Naive B cell (primary cell): ENCODE results near the gene PUS1. TPM values are rescaled to one million over a fixed set of nuclear protein-coding genes. Genes with fewer than 3 reads are reported as not detected.
"Not testable (repeated sequence)": the region's sequence is repeated elsewhere in the genome, so short reads cannot be mapped to it uniquely, and the experiment has no call there.

Experiments used
- ATAC-seq, 2 donors: fragments of 150-1000 bp; cut with Tn5 transposase; 2 replicates each; pipeline ENCODE4 v1.10.0; 2021; ENCODE audit warnings: low read depth in 2 of 2, mild to moderate bottlenecking in 2 of 2, moderate library complexity in 2 of 2
- DNase-seq: peaks from one replicate; pipeline ENCODE4 v3.0.0; 2022
- H3K27ac Mint-ChIP-seq, 6 donors: one replicate each; pipeline ENCODE4 v1.8.0; 2020 to 2022; ENCODE audit warnings: mild to moderate bottlenecking in 6 of 6, mixed read lengths in 6 of 6, moderate library complexity in 5 of 6, inconsistent platforms in 2 of 6
- H3K27me3 Mint-ChIP-seq, 3 donors: one replicate each; pipeline ENCODE4 v1.8.0; 2021 to 2022; ENCODE audit warnings: mixed read lengths in 3 of 3, mild to moderate bottlenecking in 1 of 3
- H3K36me3 Mint-ChIP-seq, 2 donors: one replicate each; pipeline ENCODE4 v1.8.0; 2020 to 2022; ENCODE audit warnings: mixed read lengths in 2 of 2, inconsistent platforms in 1 of 2, mild to moderate bottlenecking in 1 of 2
- H3K4me1 Mint-ChIP-seq, 3 donors: one replicate each; pipeline ENCODE4 v1.8.0; 2020 to 2022; ENCODE audit warnings: mixed read lengths in 3 of 3, inconsistent platforms in 1 of 3, mild to moderate bottlenecking in 1 of 3, moderate library complexity in 1 of 3
- H3K4me3 Mint-ChIP-seq, 8 donors: one replicate each; pipeline ENCODE4 v1.8.0; 2020 to 2022; ENCODE audit warnings: mild to moderate bottlenecking in 8 of 8, mixed read lengths in 8 of 8, moderate library complexity in 8 of 8, inconsistent platforms in 2 of 8
- H3K9me3 Mint-ChIP-seq, 7 donors: one replicate each; pipeline ENCODE4 v1.8.0; 2020 to 2022; ENCODE audit warnings: mixed read lengths in 7 of 7, mild to moderate bottlenecking in 5 of 7, inconsistent platforms in 2 of 7, moderate library complexity in 1 of 7
- polyA plus RNA-seq, 6 donors: library from polyadenylated mRNA; unstranded; fragments of 300-500 nt; fragmentation: Illumina TruSeq; gene quantifications; one replicate each; pipeline ENCODE4 v1.2.3, GENCODE V29; 2021; ENCODE audit warnings: low read depth in 6 of 6

PUS1 gene
- 10 to 100 TPM in 5 of 6 donors, 1 to 10 TPM in 1; 9.7 to 43.2 (median 22.5) TPM for polyA plus RNA-seq

GRCh38 chr12:131928711-131929580, at the start of gene PUS1:
Gene PUS1 (plus strand): TSS chr12:131929276. CDS start chr12:131929723, 447 bp downstream.
- Mint-ChIP-seq H3K36me3 (peaks cover 0 to 15% of the 10 kb centered on the region in 2 donors), H3K27ac (peak within 1 kb of the TSS; percentile 89 to 97 (median 94)), H3K9me3 (peaks cover 0 to 2% (median 0%) of the 10 kb centered on the region in 7 donors), H3K4me3 (peak within 1 kb of the TSS; percentile 89 to 99 (median 96)), H3K4me1 (peaks cover 33 to 43% (median 37%) of the 10 kb centered on the region in 3 donors), H3K27me3 (no peaks in the 10 kb centered on the region)
- DNase-seq (peak; percentile 93), ATAC-seq (peak; percentile 75 to 78)

GRCh38 chr12:131882804-131883520, 46.1 kb upstream of the PUS1 start:
- Mint-ChIP-seq H3K27me3 (peaks cover 0 to 22% (median 0%) of the 10 kb centered on the region in 3 donors), H3K4me1 (peaks cover 0 to 2% (median 0%) of the 10 kb centered on the region in 3 donors), H3K9me3 (peaks cover 0 to 9% (median 5%) of the 10 kb centered on the region in 7 donors), H3K4me3 (no peak overlapping the region), H3K36me3 (peaks cover 0 to 7% of the 10 kb centered on the region in 2 donors), H3K27ac (no peak overlapping the region)
- DNase-seq: no peak
- no peak for ATAC-seq

GRCh38 chr12:131883521-131883900, 45.6 kb upstream of the PUS1 start:
- DNase-seq: no peak
- H3K4me1 Mint-ChIP-seq: peaks cover 0 to 2% (median 0%) of the 10 kb centered on the region in 3 donors
- ATAC-seq: no peak
- peaks cover 0 to 7% of the 10 kb centered on the region in 2 donors for H3K36me3 Mint-ChIP-seq
- H3K27me3 Mint-ChIP-seq: peaks cover 0 to 25% (median 0%) of the 10 kb centered on the region in 3 donors
- no peak overlapping the region for H3K4me3 Mint-ChIP-seq
- peaks cover 0 to 9% (median 5%) of the 10 kb centered on the region in 7 donors for H3K9me3 Mint-ChIP-seq
- H3K27ac Mint-ChIP-seq: no peak overlapping the region

- not testable (repeated sequence) for DNase-seq, H3K4me1 Mint-ChIP-seq, H3K4me3 Mint-ChIP-seq, ATAC-seq, H3K9me3 Mint-ChIP-seq, H3K36me3 Mint-ChIP-seq, H3K27ac Mint-ChIP-seq
- H3K27me3 Mint-ChIP-seq: peaks cover 0 to 27% (median 0%) of the 10 kb centered on the region in 3 donors
Observed at GRCh38 chr12:131885076-131885475, 44.0 kb upstream of the PUS1 start.

GRCh38 chr12:131885543-131886057, 43.5 kb upstream of the PUS1 start:
- H3K36me3 Mint-ChIP-seq: peaks cover 0 to 7% of the 10 kb centered on the region in 2 donors

GRCh38 chr12:131891722-131892121, 37.4 kb upstream of the PUS1 start:
- H3K36me3 Mint-ChIP-seq, H3K27me3 Mint-ChIP-seq: not testable (repeated sequence)
- H3K4me3 Mint-ChIP-seq: peak overlapping the region in 2 of 8 donors; percentile 9 to 23

More at GRCh38 chr12:131885543-131886057, 43.5 kb upstream of the PUS1 start:
- Mint-ChIP-seq H3K9me3 (peaks cover 0 to 9% (median 5%) of the 10 kb centered on the region in 7 donors), H3K4me1 (peaks cover 0 to 2% (median 0%) of the 10 kb centered on the region in 3 donors), H3K27me3 (peaks cover 0 to 27% (median 0%) of the 10 kb centered on the region in 3 donors), H3K4me3 (no peak overlapping the region), H3K27ac (no peak overlapping the region)
- no peak for ATAC-seq
- no peak for DNase-seq

GRCh38 chr12:131892711-131893604, 36.1 kb upstream of the PUS1 start:
- DNase-seq: no peak
- H3K27me3 Mint-ChIP-seq: peaks cover 0 to 4% (median 0%) of the 10 kb centered on the region in 3 donors
- H3K4me3 Mint-ChIP-seq: peak overlapping the region in 7 of 8 donors; percentile 30 to 90 (median 67)
- H3K4me1 Mint-ChIP-seq: peaks cover 14 to 21% (median 21%) of the 10 kb centered on the region in 3 donors
- peak overlapping the region in 2 of 6 donors; percentile 47 to 64 for H3K27ac Mint-ChIP-seq
- no peak for ATAC-seq
- H3K36me3 Mint-ChIP-seq: no peaks in the 10 kb centered on the region
- no peaks in the 10 kb centered on the region for H3K9me3 Mint-ChIP-seq

More at GRCh38 chr12:131891722-131892121, 37.4 kb upstream of the PUS1 start:
- Mint-ChIP-seq H3K27ac (peak overlapping the region in 1 of 6 donors; percentile 60), H3K4me1 (peaks cover 8 to 12% (median 10%) of the 10 kb centered on the region in 3 donors)
- ATAC-seq, H3K9me3 Mint-ChIP-seq, DNase-seq: not testable (repeated sequence)

- peaks cover 16 to 25% (median 21%) of the 10 kb centered on the region in 3 donors for H3K4me1 Mint-ChIP-seq
- ATAC-seq (no peak), DNase-seq (no peak)
- H3K27me3 Mint-ChIP-seq: no peaks in the 10 kb centered on the region
- peak overlapping the region in 7 of 8 donors; percentile 30 to 90 (median 55) for H3K4me3 Mint-ChIP-seq
- H3K36me3 Mint-ChIP-seq: no peaks in the 10 kb centered on the region
- peak overlapping the region in 3 of 6 donors; percentile 27 to 92 (median 78) for H3K27ac Mint-ChIP-seq
- no peaks in the 10 kb centered on the region for H3K9me3 Mint-ChIP-seq
Observed at GRCh38 chr12:131893605-131894312, 35.3 kb upstream of the PUS1 start.

GRCh38 chr12:131894313-131894860, 34.7 kb upstream of the PUS1 start, which contains the start of gene ULK1:
Gene ULK1 (plus strand): TSS chr12:131894622. CDS start chr12:131895002, 380 bp downstream.
- H3K36me3 Mint-ChIP-seq: no peaks in the 10 kb centered on the region
- peak; percentile 69 to 78 for ATAC-seq

GRCh38 chr12:131894981-131895639, 34.0 kb upstream of the PUS1 start:
- DNase-seq (no peak), ATAC-seq (no peak)
- H3K4me3 Mint-ChIP-seq: peak overlapping the region; percentile 82 to 93 (median 90)
- H3K4me1 Mint-ChIP-seq: peaks cover 18 to 25% (median 21%) of the 10 kb centered on the region in 3 donors
- H3K27ac Mint-ChIP-seq: peak overlapping the region in 5 of 6 donors; percentile 92 to 95 (median 94)
- H3K9me3 Mint-ChIP-seq: no peaks in the 10 kb centered on the region
- H3K27me3 Mint-ChIP-seq: no peaks in the 10 kb centered on the region
- H3K36me3 Mint-ChIP-seq: no peaks in the 10 kb centered on the region

More at GRCh38 chr12:131894313-131894860, 34.7 kb upstream of the PUS1 start, which contains the start of gene ULK1:
- H3K27me3 Mint-ChIP-seq: no peaks in the 10 kb centered on the region
- peak within 1 kb of the TSS; percentile 82 to 93 (median 90) for H3K4me3 Mint-ChIP-seq
- peaks cover 16 to 25% (median 21%) of the 10 kb centered on the region in 3 donors for H3K4me1 Mint-ChIP-seq
- peak within 1 kb of the TSS; percentile 27 to 95 (median 93) for H3K27ac Mint-ChIP-seq
- no peaks in the 10 kb centered on the region for H3K9me3 Mint-ChIP-seq
- DNase-seq: peak; percentile 91

GRCh38 chr12:131895640-131896079, 33.4 kb upstream of the PUS1 start:
- Mint-ChIP-seq H3K27me3 (no peaks in the 10 kb centered on the region), H3K27ac (peak overlapping the region in 5 of 6 donors; percentile 92 to 95 (median 94)), H3K4me3 (peak overlapping the region; percentile 82 to 93 (median 90)), H3K9me3 (no peaks in the 10 kb centered on the region), H3K36me3 (no peaks in the 10 kb centered on the region), H3K4me1 (peaks cover 20 to 25% (median 21%) of the 10 kb centered on the region in 3 donors)
- no peak for DNase-seq
- peak in 1 of 2 donors; percentile 37 for ATAC-seq
